LoVo (cell line): ENCODE measurements around the gene SLC8A2.

Experiments
- DNase-seq: peaks from one replicate; pipeline ENCODE4 v3.0.0-alpha.2; 2016; ENCODE audit warnings: low spot score

The SLC8A2 gene

GRCh38 chr19:47459477-47459876, 12.2 kb downstream of the SLC8A2 start:
- DNase-seq, result no peak

GRCh38 chr19:47458672-47459071, 13.0 kb downstream of the SLC8A2 start:
- no peak for DNase-seq

- DNase-seq, result no peak
Observed at GRCh38 chr19:47456721-47457474, 14.8 kb downstream of the SLC8A2 start.

GRCh38 chr19:47450478-47450877, 21.2 kb downstream of the SLC8A2 start:
- no peak for DNase-seq

- no peak for DNase-seq
Observed at GRCh38 chr19:47448360-47448727, 23.3 kb downstream of the SLC8A2 start.

- no peak for DNase-seq
Observed at GRCh38 chr19:47447470-47448359, 24.0 kb downstream of the SLC8A2 start.

GRCh38 chr19:47446534-47447469, 24.9 kb downstream of the SLC8A2 start:
- DNase-seq, result no peak

- no peak for DNase-seq
Observed at GRCh38 chr19:47445937-47446402, 25.7 kb downstream of the SLC8A2 start.

GRCh38 chr19:47445527-47445926, 26.2 kb downstream of the SLC8A2 start:
- no peak for DNase-seq

GRCh38 chr19:47444388-47444821, 27.3 kb downstream of the SLC8A2 start:
- no peak for DNase-seq

GRCh38 chr19:47443331-47443730, 28.4 kb downstream of the SLC8A2 start:
- no peak for DNase-seq

- no peak for DNase-seq
Observed at GRCh38 chr19:47438793-47439220, 32.9 kb downstream of the SLC8A2 start.

GRCh38 chr19:47437500-47437899, 34.2 kb downstream of the SLC8A2 start:
- no peak for DNase-seq

GRCh38 chr19:47436712-47437401, 34.8 kb downstream of the SLC8A2 start:
- peak; percentile 72 for DNase-seq

- no peak for DNase-seq
Observed at GRCh38 chr19:47435883-47436417, 35.7 kb downstream of the SLC8A2 start.

- DNase-seq, result no peak
Observed at GRCh38 chr19:47435196-47435595, 36.5 kb downstream of the SLC8A2 start.

- DNase-seq, result no peak
Observed at GRCh38 chr19:47434088-47434487, 37.6 kb downstream of the SLC8A2 start.

GRCh38 chr19:47433121-47433520, 38.6 kb downstream of the SLC8A2 start:
- DNase-seq, result no peak

- DNase-seq, result no peak
Observed at GRCh38 chr19:47432499-47432898, 39.2 kb downstream of the SLC8A2 start.

- DNase-seq, result no peak
Observed at GRCh38 chr19:47432091-47432490, 39.6 kb downstream of the SLC8A2 start.
